GM19099 (cell line): ENCODE data around the gene C1QTNF9.
"Not testable (repeated sequence)": the region's sequence is repeated elsewhere in the genome, so short reads cannot be mapped to it uniquely, and the experiment has no call there.

Experiments
- POLR2A ChIP-seq: IDR thresholded peaks from 3 replicates; pipeline ENCODE4 v1.6.1; 2011; ENCODE audit warnings: low read depth; ENCODE audit not compliant: insufficient read length; ENCODE audit errors: extremely low read depth

Gene C1QTNF9

GRCh38 chr13:24309300-24309699 is at the start of gene C1QTNF9:
C1QTNF9 (plus strand) TSS chr13:24309580; CDS start chr13:24316004, 6,424 bp downstream.
- TF ChIP-seq POLR2A: not testable (repeated sequence)

DNA sequence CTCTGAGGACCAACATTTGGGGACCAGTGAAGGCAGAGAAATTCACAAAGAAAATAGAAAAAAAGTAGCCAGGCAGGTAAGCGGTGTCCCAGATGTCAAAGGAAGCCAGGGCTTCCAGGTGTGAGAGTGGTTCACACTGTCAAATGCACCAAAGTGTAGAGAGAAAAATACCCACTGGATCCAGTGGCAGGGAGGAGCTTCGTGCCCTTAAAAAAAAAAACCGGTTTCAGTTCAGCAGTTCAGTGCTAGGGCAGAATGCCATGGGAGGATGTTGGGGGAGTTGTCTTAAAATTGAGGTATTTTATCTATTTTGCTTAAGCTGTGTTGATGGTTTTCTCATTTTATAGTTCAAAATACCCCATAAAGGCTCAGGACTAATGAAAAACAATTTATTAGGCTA is 47.8 kb upstream of the C1QTNF9 start:
- TF ChIP-seq POLR2A: no peak

DNA sequence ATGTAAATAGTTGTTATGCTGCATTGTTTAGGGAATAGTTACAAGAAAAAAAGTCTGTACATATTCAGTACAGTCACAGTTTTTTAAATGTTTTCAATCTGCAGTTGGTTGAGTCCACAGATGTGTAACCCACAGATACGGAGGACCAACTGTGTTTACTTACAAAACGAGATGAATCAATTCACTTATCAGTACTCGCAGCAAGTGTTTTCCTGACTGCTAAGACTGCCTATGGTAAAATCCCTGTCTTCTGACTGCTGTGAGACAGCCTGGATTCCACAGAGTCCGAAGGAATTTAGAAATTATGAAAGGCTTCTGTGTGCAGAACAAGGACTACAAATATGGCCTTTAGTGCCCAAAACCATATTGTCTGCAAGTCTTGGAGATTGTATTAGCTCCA is 45.7 kb upstream of the C1QTNF9 start:
- no peak for TF ChIP-seq POLR2A

DNA sequence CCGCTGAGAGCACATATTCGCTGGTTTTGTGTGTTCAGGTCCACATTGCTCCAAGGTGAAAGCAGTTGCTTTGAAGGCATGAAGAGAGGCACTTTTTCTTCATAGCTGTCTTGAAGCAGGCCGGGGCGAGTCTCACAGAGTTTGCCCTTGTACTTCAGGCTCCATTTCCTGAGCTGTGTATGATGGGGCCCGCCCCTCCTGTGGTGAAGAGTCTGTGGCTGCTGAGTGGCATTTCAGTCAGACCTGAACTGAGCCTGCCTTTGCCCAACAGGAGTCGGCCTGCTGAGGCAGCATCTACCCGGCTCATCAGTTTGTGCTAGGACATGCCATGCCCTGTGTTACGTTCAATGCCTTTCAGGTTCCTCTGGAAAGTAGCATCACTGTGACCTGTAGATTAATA is 44.4 kb upstream of the C1QTNF9 start:
- TF ChIP-seq POLR2A: no peak

DNA sequence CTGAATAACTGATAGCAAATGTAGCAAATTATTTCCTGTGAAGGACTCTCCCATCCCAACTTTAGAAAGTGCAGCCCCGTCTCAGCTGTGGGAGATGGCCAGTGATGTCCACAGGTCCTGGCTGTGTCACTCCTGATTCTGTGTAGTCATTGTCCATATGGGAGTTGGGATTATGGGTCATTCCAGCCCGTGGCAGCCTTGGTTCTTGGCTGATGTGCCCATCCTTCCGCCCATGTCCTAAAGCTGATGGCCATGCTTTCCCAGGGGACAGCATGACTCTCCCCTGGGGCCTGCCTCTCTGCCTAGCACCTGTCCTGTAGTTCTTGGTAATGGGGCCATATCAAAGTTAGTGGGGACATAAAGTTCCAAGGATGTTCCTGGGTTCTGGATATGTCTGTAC is 43.9 kb upstream of the C1QTNF9 start:
- no peak for TF ChIP-seq POLR2A

GRCh38 chr13:24267274-24267673 is 42.1 kb upstream of the C1QTNF9 start:
- no peak for TF ChIP-seq POLR2A

GRCh38 chr13:24267801-24268200 is 41.6 kb upstream of the C1QTNF9 start:
- TF ChIP-seq POLR2A: no peak

DNA sequence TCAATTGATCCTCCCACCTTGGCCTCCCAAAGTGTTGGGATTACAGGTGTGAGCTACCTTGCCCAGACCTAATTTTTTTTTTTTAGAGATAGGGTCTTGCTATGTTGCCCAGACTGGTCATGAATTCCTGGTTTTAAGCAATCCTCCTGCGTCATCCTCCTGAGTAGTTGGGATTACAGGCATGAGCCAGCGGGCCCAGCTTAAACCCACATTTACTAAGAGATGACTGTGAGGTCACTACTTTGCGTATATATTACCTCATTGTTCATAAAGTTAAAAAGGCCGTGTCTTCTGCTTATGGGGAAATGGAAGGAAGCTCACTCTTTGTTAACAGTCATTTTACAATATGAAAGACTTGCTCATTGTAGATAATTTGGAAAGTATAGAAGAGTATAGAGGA is 39.6 kb upstream of the C1QTNF9 start:
- TF ChIP-seq POLR2A: no peak

DNA sequence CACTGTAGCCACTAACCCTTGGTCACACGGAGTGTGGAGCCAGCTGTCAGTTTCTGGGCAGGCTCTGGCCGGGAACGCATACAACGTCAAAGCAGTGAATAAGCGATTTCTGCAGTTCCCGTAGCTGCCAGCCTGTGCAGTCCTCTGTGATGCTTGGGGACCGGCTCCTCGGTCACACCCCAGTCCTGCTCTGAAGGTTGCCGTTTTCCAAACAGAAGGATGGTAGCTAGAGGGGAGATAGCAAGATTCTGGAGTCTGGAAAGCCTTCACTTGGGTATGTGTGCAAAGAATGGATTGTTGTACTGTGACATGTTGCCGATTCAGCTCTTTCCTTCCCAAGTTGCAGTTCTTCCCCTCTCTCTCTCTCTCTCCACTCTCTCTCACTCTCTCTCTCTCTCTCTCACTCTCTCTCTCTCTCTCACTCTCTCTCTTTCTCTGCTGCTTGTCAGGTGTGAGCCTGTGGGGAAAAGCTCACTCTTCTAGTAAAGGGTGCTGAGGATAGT is 38.7 kb upstream of the C1QTNF9 start:
- peak; percentile 49 for TF ChIP-seq POLR2A

- no peak for TF ChIP-seq POLR2A
Observed at GRCh38 chr13:24271231-24271600, 38.2 kb upstream of the C1QTNF9 start.

DNA sequence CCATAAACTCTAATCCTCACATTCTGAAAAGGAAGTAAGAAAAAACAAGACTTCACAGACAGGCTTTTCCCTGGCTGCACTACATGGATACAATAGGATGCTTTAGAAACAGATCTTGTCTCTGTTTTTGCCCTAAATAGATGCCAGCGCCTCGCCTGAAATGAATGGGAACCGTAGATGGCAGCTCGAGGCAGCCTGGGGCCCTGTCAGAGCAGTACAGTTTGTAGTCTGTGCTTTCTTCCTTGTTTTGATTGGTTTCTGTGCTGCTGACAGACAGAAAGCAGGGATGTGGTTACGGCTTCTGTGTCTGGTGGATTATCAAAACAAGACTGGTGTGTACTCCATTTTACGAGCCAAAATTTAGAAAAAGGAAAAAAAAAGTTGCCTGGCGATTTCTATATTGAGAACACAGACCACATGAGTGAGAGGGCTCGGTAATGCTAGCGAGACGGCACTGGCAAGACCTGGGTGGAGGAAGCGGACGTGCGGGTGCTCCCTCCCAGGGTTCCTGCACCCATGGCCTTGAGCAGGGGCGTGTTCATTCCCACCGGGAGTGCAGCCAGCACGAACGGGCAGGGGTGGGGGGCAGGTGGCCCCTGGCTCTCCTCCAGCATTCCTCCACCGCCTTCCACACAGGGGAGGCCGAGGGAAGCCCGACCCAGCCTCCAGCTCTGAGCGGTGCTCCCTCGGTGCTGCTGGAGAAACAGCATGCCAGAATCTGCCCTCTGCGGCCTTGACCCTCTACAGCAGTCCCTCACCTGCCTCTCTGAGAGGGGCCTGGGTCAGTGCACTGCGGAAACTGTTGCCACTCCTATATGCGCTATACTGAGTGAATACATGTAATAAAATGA is 37.6 kb upstream of the C1QTNF9 start:
- TF ChIP-seq POLR2A: peak; percentile 28

GRCh38 chr13:24272452-24273161 is 36.8 kb upstream of the C1QTNF9 start:
- no peak for TF ChIP-seq POLR2A

- TF ChIP-seq POLR2A: no peak
Observed at GRCh38 chr13:24273926-24274325, 35.5 kb upstream of the C1QTNF9 start.

DNA sequence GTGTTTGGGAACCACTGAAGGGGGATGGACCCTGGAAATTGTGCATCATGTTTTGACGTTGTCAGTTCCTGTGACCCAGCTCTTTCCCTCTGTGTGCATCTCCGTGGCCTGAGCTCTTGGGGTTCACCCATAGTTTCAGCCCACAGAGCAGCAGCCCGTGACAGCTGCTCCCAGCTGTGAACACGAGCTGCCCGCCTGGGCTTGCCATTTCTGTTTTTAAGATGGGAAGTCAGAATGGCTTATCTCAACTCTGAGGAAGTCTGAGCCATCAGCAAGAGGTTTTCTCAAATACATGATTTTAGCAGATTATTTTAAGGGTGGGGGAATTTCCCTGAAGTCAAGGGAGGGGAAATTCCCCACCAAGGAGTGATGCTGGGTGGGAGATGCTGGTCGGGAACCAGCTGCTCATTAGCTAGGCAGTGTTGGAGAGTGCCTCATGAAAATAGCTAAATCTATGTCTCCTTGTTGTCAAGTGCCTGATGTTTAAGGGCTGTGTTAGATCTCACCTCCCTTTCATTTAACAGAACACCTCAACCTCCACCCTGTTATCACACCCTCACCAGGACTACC is 34.8 kb upstream of the C1QTNF9 start:
- TF ChIP-seq POLR2A: peak; percentile 48

- TF ChIP-seq POLR2A: no peak
Observed at GRCh38 chr13:24275041-24275440, 34.3 kb upstream of the C1QTNF9 start.

DNA sequence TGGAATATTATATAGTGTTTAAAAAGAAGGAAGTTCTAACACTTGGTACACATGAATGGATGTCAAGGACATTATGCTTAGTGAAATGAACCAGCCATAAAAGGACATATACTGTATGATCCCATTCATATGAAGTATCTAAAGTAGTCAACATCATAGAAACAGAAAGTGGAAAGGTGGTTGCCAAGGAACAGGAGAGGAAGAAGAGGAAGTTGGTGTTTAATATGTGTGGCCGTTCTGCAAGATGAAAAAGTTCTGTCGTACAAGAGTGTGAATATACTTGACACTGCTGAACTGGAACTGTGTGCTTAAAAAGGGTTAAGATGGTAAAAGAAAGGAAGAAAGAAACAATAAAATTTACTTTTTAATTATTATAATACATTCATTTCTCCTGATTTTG is 33.1 kb upstream of the C1QTNF9 start:
- no peak for TF ChIP-seq POLR2A
